Common myeloid progenitor, CD34-positive (primary cell): ENCODE data around the gene ABCA3.
A peak's percentile ranks its signal among the peaks of the same experiment; 100 is the strongest.
"Not testable (repeated sequence)": the region's sequence is repeated elsewhere in the genome, so short reads cannot be mapped to it uniquely, and the experiment has no call there.

Source experiments
- CTCF ChIA-PET: fragments of 350-600 bp; sonication (Branson Sonifier 250); formaldehyde crosslinking; loops from one replicate; lab custom pipeline; 2021; ENCODE audit warnings: antibody characterized with exemption; lab: Charles Lee
- POLR2A ChIA-PET: fragments of 350-600 bp; sonication (Branson Sonifier 250); formaldehyde crosslinking; loops from one replicate; lab custom pipeline; 2021; ENCODE audit warnings: antibody characterized with exemption; lab: Charles Lee
- DNase-seq, 3 donors: peaks; one replicate each; pipeline versions ENCODE4 v3.0.0 to v3.0.0-alpha.2; 2013
- H3K27ac ChIP-seq, 2 experiments: 1 replicate in 1 of 2; 2 replicates in 1 of 2; pipeline ENCODE4 v1.7.0; 2013; ENCODE audit warnings: inconsistent platforms in 2 of 2, low read length in 2 of 2, mild to moderate bottlenecking in 2 of 2, low read depth in 1 of 2, moderate library complexity in 1 of 2; ENCODE audit not compliant: severe bottlenecking in 2 of 2, insufficient read depth in 1 of 2, poor library complexity in 1 of 2
- H3K27me3 ChIP-seq, 5 experiments: replicated peaks in 2 of 5; 1 replicate in 3 of 5; 2 replicates in 2 of 5; pipeline versions ENCODE4 v1.6.1 to v1.7.0; 2013; ENCODE audit warnings: low read length in 4 of 5, mild to moderate bottlenecking in 2 of 5, moderate library complexity in 2 of 5, inconsistent platforms in 1 of 5; ENCODE audit not compliant: insufficient read depth in 5 of 5, control insufficient read depth in 4 of 5
- H3K36me3 ChIP-seq, 4 experiments: 1 replicate in 2 of 4; 2 replicates in 2 of 4; pipeline versions ENCODE4 v1.6.1 to v1.7.0; 2013; ENCODE audit warnings: low read length in 3 of 4, control low read depth in 1 of 4, mild to moderate bottlenecking in 1 of 4; ENCODE audit not compliant: control insufficient read depth in 4 of 4, insufficient read depth in 4 of 4
- H3K4me1 ChIP-seq, 4 experiments: 1 replicate in 3 of 4; 2 replicates in 1 of 4; pipeline versions ENCODE4 v1.6.1 to v1.7.1; 2013; ENCODE audit warnings: low read length in 3 of 4, mild to moderate bottlenecking in 3 of 4, control low read depth in 1 of 4, inconsistent platforms in 1 of 4, moderate library complexity in 1 of 4; ENCODE audit not compliant: control insufficient read depth in 4 of 4, insufficient read depth in 4 of 4; ENCODE audit errors: control extremely low read depth in 1 of 4
- H3K4me3 ChIP-seq, 7 experiments: 1 replicate in 4 of 7; 2 replicates in 3 of 7; pipeline versions ENCODE4 v1.5.1 to v1.7.0; 2013; ENCODE audit warnings: mild to moderate bottlenecking in 7 of 7, low read length in 6 of 7, moderate library complexity in 6 of 7, inconsistent platforms in 2 of 7, low read depth in 2 of 7, control low read depth in 1 of 7; ENCODE audit not compliant: insufficient read depth in 4 of 7, control insufficient read depth in 1 of 7; ENCODE audit errors: extremely low read depth in 1 of 7
- H3K9me3 ChIP-seq, 5 experiments: 1 replicate in 4 of 5; 2 replicates in 1 of 5; pipeline versions ENCODE4 v1.6.1 to v1.7.1; 2013; ENCODE audit warnings: low read length in 4 of 5, mild to moderate bottlenecking in 2 of 5, inconsistent platforms in 1 of 5, low read depth in 1 of 5, moderate library complexity in 1 of 5; ENCODE audit not compliant: control insufficient read depth in 4 of 5, insufficient read depth in 2 of 5; ENCODE audit errors: control extremely low read depth in 1 of 5
- WGBS: methylation state at CpG from one replicate; pipeline ENCODE4 v1.1.5; 2013; ENCODE audit not compliant: insufficient coverage; 5-methylcytosine and 5-hydroxymethylcytosine counted together

Gene ABCA3

GRCh38 chr16:2270070-2270462 is 70.5 kb downstream of the ABCA3 start:
- 96% methylated on average over 4 of the region's 9 CpGs for WGBS
- Histone ChIP-seq H3K9me3 (no peaks in the 10 kb centered on the region), H3K27me3 (no peaks in the 10 kb centered on the region), H3K27ac (no peak overlapping the region), H3K4me1 (peaks cover 0 to 30% (median 18%) of the 10 kb centered on the region in 4 experiments), H3K36me3 (peaks cover 0 to 6% (median 2%) of the 10 kb centered on the region in 4 experiments), H3K4me3 (no peak overlapping the region)
- POLR2A ChIA-PET = no interaction called here
- peak in 1 of 3 donors; percentile 31 for DNase-seq
- CTCF ChIA-PET = interaction anchor here (0.7 to 2.3 kb wide), 3 partner anchors 12 to 232 kb away, joined by 3 to 7 read pairs (median 6); partner anchors contain the start of gene ECI1

- POLR2A ChIA-PET = interaction anchor here (0.6 to 0.8 kb wide), 2 partner anchors 23 to 860 kb away, joined by 3 read pairs; no protein-coding TSS in a partner anchor
- Histone ChIP-seq H3K27me3 (no peaks in the 10 kb centered on the region), H3K4me3 (peak within 1 kb of the TSS; percentile 84 to 99 (median 93)), H3K9me3 (no peaks in the 10 kb centered on the region), H3K36me3 (peaks cover 2 to 26% (median 15%) of the 10 kb centered on the region in 4 experiments), H3K4me1 (peaks cover 0 to 30% (median 18%) of the 10 kb centered on the region in 4 experiments), H3K27ac (peak within 1 kb of the TSS; percentile 89 to 92)
- DNase-seq = peak; percentile 96 to 98 (median 98)
- under 1% methylated on average over 82 of the region's 88 CpGs for WGBS
- CTCF ChIA-PET = no interaction called here
Observed at GRCh38 chr16:2267913-2268666, 72.4 kb downstream of the ABCA3 start, which contains the start of gene RNPS1. Gene RNPS1 (minus strand): TSS chr16:2268126. CDS start chr16:2264643, 3,483 bp downstream.

- peaks cover 0 to 27% (median 18%) of the 10 kb centered on the region in 4 experiments for H3K4me1 ChIP-seq
- peaks cover 2 to 31% (median 20%) of the 10 kb centered on the region in 4 experiments for H3K36me3 ChIP-seq
- H3K9me3 ChIP-seq, CTCF ChIA-PET, DNase-seq, H3K27me3 ChIP-seq: not testable (repeated sequence)
- POLR2A ChIA-PET = interaction anchor here (0.8 kb wide), 1 partner anchor 23 kb away, joined by 3 read pairs; no protein-coding TSS in a partner anchor
- H3K4me3 ChIP-seq = peak overlapping the region; percentile 84 to 99 (median 93)
- under 1% methylated on average over 28 of the region's 54 CpGs for WGBS
- peak overlapping the region; percentile 89 to 92 for H3K27ac ChIP-seq
Observed at GRCh38 chr16:2267505-2267912, 73.0 kb downstream of the ABCA3 start.

- H3K9me3 ChIP-seq, DNase-seq, POLR2A ChIA-PET, H3K27me3 ChIP-seq, CTCF ChIA-PET: not testable (repeated sequence)
- Histone ChIP-seq H3K27ac (peak overlapping the region; percentile 89 to 92), H3K4me1 (peaks cover 0 to 26% (median 18%) of the 10 kb centered on the region in 4 experiments), H3K36me3 (peaks cover 4 to 37% (median 26%) of the 10 kb centered on the region in 4 experiments), H3K4me3 (peak overlapping the region in 6 of 7 experiments; percentile 84 to 99 (median 92))
- 20% methylated on average over 1 of the region's 12 CpGs for WGBS
Observed at GRCh38 chr16:2266887-2267286, 73.6 kb downstream of the ABCA3 start.

- H3K36me3 ChIP-seq = peaks cover 12 to 61% (median 49%) of the 10 kb centered on the region in 4 experiments
- H3K4me3 ChIP-seq, H3K9me3 ChIP-seq, POLR2A ChIA-PET, DNase-seq, H3K27ac ChIP-seq, H3K27me3 ChIP-seq: not testable (repeated sequence)
- peaks cover 0 to 13% (median 6%) of the 10 kb centered on the region in 4 experiments for H3K4me1 ChIP-seq
- 98% methylated on average over 8 of the region's 14 CpGs for WGBS
- CTCF ChIA-PET = interaction anchor here (1.8 to 2.0 kb wide), 2 partner anchors 9 to 11 kb away, joined by 6 to 12 read pairs; partner anchors contain the start of gene ECI1
Observed at GRCh38 chr16:2263026-2263425, 77.5 kb downstream of the ABCA3 start.

- Histone ChIP-seq H3K36me3 (peaks cover 16 to 86% (median 70%) of the 10 kb centered on the region in 4 experiments), H3K27ac (no peak overlapping the region), H3K4me1 (no peaks in the 10 kb centered on the region), H3K9me3 (no peaks in the 10 kb centered on the region), H3K4me3 (no peak overlapping the region), H3K27me3 (no peaks in the 10 kb centered on the region)
- WGBS = 94% methylated on average over 3 of the region's 8 CpGs
- ChIA-PET CTCF (no interaction called here), POLR2A (no interaction called here)
- DNase-seq = no peak
Observed at GRCh38 chr16:2260250-2260649, 80.3 kb downstream of the ABCA3 start.

GRCh38 chr16:2258530-2258929 is 82.0 kb downstream of the ABCA3 start:
- H3K9me3 ChIP-seq, H3K4me1 ChIP-seq, H3K4me3 ChIP-seq, POLR2A ChIA-PET, H3K27ac ChIP-seq, CTCF ChIA-PET, DNase-seq, H3K27me3 ChIP-seq: not testable (repeated sequence)
- 100% methylated on average over 7 of the region's 7 CpGs for WGBS
- H3K36me3 ChIP-seq = peaks cover 16 to 87% (median 68%) of the 10 kb centered on the region in 4 experiments
